ENCODE measurements around the gene ST8SIA2. TPM values are rescaled to one million over a fixed set of nuclear protein-coding genes. Genes with fewer than 3 reads are reported as not detected.

Gene ST8SIA2
- total and polyA plus RNA-seq, 2 donors from 2014 or later, result 0.38 TPM; not detected in 1

DNA sequence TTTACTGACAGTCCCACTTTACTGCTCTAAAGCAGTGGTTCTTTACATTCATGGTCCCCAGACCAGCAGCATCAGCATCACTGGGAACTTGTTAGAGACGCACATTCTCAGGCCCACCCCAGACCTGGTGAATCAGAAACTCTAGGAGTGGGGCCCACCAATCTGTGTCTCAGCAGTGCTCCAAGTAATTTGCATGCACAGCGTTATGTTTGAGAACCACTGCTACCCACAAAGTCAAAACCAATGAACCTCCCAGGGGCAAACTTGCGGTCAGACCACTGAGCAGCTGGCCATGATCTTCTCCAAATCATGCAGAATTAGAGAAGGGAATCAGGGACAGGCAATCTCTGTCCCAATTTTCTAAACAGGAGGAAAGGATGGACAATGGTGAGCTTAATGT, 58.5 kb downstream of the ST8SIA2 start:
- H3K27ac ChIP-seq (ENCODE audit: low read depth in 2 of 2, low read length in 2 of 2), result no peak overlapping the region
- no peaks in the 10 kb centered on the region for H3K36me3 ChIP-seq (ENCODE audit: control insufficient read depth in 2 of 3, insufficient read depth in 3 of 3, low read length in 3 of 3)
- intact Hi-C loops (cut with DNase I), result no loop called here
- no peaks in the 10 kb centered on the region for H3K4me1 ChIP-seq (ENCODE audit: control insufficient read depth in 2 of 3, insufficient read depth in 2 of 3, low read depth in 1 of 3, low read length in 3 of 3)
- TF ChIP-seq, protein P1, sequence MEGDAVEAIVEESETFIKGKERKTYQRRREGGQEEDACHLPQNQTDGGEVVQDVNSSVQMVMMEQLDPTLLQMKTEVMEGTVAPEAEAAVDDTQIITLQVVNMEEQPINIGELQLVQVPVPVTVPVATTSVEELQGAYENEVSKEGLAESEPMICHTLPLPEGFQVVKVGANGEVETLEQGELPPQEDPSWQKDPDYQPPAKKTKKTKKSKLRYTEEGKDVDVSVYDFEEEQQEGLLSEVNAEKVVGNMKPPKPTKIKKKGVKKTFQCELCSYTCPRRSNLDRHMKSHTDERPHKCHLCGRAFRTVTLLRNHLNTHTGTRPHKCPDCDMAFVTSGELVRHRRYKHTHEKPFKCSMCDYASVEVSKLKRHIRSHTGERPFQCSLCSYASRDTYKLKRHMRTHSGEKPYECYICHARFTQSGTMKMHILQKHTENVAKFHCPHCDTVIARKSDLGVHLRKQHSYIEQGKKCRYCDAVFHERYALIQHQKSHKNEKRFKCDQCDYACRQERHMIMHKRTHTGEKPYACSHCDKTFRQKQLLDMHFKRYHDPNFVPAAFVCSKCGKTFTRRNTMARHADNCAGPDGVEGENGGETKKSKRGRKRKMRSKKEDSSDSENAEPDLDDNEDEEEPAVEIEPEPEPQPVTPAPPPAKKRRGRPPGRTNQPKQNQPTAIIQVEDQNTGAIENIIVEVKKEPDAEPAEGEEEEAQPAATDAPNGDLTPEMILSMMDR (IDR thresholded peaks at IDR 0.05; ENCODE audit: borderline replicate concordance, extremely low read depth, insufficient read depth), result no peak
- DNase-seq (no peak), FAIRE-seq (no peak)
- H3K27me3 ChIP-seq (ENCODE audit: control insufficient read depth, insufficient read depth, low read length), result no peaks in the 10 kb centered on the region
- no peaks in the 10 kb centered on the region for H3K9me3 ChIP-seq (ENCODE audit: control insufficient read depth in 2 of 3, insufficient read depth in 1 of 3, low read length in 3 of 3)
- H3K9ac ChIP-seq (ENCODE audit: low read length in 3 of 3), result no peak overlapping the region
- H3K4me3 ChIP-seq (ENCODE audit: low read length in 3 of 3), result no peak overlapping the region

DNA sequence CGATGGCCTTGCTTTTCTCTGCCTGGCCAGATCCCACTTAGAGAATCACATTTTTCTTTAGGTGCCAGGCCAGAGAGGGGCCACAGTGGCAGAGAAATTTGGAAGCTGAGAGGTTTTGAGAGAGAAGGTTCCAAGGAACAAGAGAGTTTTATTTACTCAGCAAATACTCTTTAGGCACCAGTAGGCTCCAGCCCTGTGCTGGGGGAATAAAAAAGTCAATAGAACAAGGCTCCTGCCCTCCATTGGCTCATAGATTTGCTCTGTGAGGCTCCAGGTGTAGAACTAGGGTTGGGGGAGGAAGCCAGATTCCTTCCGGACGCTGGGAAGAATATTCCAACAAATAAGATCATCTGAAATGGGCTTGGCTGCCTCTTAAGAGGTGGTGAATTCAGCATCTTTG, 59.9 kb downstream of the ST8SIA2 start:
- no peak for DNase-seq
- no peak overlapping the region for H3K9ac ChIP-seq (ENCODE audit: low read length in 3 of 3)
- no peak for FAIRE-seq
- intact Hi-C loops (cut with DNase I), result no loop called here
- no peaks in the 10 kb centered on the region for H3K9me3 ChIP-seq (ENCODE audit: control insufficient read depth in 2 of 3, insufficient read depth in 1 of 3, low read length in 3 of 3)
- no peaks in the 10 kb centered on the region for H3K27me3 ChIP-seq (ENCODE audit: control insufficient read depth, insufficient read depth, low read length)
- H3K27ac ChIP-seq (ENCODE audit: low read depth in 2 of 2, low read length in 2 of 2), result no peak overlapping the region
- no peaks in the 10 kb centered on the region for H3K36me3 ChIP-seq (ENCODE audit: control insufficient read depth in 2 of 3, insufficient read depth in 3 of 3, low read length in 3 of 3)
- H3K4me3 ChIP-seq (ENCODE audit: low read length in 3 of 3), result no peak overlapping the region
- no peaks in the 10 kb centered on the region for H3K4me1 ChIP-seq (ENCODE audit: control insufficient read depth in 2 of 3, insufficient read depth in 2 of 3, low read depth in 1 of 3, low read length in 3 of 3)
- TF ChIP-seq, protein P1 (IDR thresholded peaks at IDR 0.05; ENCODE audit: borderline replicate concordance, extremely low read depth, insufficient read depth), result no peak

DNA sequence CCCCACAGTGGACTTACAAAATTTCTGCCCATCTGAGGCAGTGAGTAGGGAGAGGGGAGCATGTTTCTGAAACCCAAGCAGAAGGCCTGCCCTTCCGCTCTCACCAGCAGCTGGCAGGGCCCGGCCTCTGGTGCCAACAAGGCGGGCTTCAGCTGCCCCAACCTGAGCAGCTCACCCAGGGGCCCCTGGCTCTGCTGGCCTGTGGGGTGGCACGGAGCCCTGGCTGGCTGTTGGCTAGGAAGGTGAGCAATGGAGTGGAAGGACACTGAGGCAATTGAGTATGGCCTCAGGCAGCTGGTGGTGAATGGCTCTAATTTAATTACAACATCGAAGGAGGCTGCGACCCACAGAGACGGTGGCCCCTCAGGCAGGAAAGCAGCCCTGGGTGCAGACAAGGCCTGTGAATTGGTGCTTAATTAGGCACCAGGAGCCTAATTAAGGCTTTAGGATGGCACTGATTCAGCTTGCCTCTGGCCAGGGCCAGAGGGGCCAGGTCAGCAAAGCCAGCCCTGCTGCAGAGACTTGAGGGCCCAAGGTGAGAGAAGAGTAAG, 60.9 kb downstream of the ST8SIA2 start:
- intact Hi-C loops (cut with DNase I), result no loop called here

More for the DNA sequence above, 60.9 kb downstream of the ST8SIA2 start:
- Histone ChIP-seq H3K27me3 (ENCODE audit: control insufficient read depth, insufficient read depth, low read length) (no peaks in the 10 kb centered on the region), H3K27ac (ENCODE audit: low read depth in 2 of 2, low read length in 2 of 2) (no peak overlapping the region), H3K4me3 (ENCODE audit: low read length in 3 of 3) (no peak overlapping the region), H3K36me3 (ENCODE audit: control insufficient read depth in 2 of 3, insufficient read depth in 3 of 3, low read length in 3 of 3) (no peaks in the 10 kb centered on the region), H3K9ac (ENCODE audit: low read length in 3 of 3) (no peak overlapping the region), H3K9me3 (ENCODE audit: control insufficient read depth in 2 of 3, insufficient read depth in 1 of 3, low read length in 3 of 3) (no peaks in the 10 kb centered on the region), H3K4me1 (ENCODE audit: control insufficient read depth in 2 of 3, insufficient read depth in 2 of 3, low read depth in 1 of 3, low read length in 3 of 3) (no peaks in the 10 kb centered on the region)
- TF ChIP-seq, protein P1 (IDR thresholded peaks at IDR 0.05; ENCODE audit: borderline replicate concordance, extremely low read depth, insufficient read depth), result no peak
- DNase-seq (no peak), FAIRE-seq (no peak)

Measured in kidney (tissue), 14 donors.